NCI-H748 treated with DMSO at 0.1 percent for 48 hours (cell line): ENCODE results near the gene DCX.
"Not testable (repeated sequence)": the region's sequence is repeated elsewhere in the genome, so short reads cannot be mapped to it uniquely, and the experiment has no call there.

Source experiments
- DNase-seq: peaks from one replicate; lab custom pipeline; 2025; lab: John Stamatoyannopoulos, UW

Gene DCX

DNA sequence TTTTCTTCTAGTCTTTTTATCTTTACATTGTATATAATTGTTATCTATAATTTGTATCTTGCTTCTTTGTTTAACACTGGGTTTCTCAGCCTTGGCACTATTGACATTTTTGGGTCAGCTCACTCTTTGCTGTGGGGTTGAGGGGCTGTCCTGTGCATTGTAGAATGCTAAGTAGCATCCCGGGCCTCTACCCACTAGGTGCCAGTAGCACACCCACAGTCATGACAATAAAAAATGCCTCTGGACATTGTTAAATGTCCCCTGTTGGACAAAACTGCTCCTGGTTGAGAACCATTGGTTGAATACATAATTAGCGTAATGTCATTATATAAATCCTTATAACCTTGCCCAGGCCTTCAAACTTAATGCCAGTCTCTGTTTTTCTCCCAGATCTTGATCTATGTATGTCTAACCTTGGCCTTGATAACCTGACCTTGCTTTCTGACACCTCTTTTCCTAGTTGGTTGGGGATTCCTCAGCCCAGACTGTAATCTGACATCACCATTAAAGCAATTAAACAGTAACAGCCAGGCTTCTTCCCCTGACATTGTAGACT is 46.1 kb downstream of the DCX start:
- no peak for DNase-seq

DNA sequence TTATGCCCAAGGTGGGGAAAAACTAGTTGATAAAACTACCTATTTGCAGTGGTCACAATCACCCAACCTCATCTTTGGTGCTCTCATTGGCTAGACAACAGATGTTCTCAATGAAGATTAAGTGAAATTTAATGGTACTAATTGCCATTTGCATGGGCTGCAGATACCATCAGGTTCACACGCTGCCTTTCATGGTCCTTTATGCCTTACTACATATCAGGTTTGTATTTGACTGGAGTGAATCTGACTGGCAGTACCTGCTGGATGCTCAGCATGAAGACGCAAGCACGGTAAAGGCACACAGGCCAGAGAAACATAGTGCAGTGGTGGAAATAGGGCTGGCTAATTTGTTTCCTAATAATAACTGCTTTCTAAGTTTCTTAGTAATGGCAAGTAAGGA is 48.3 kb downstream of the DCX start:
- DNase-seq = no peak

DNA sequence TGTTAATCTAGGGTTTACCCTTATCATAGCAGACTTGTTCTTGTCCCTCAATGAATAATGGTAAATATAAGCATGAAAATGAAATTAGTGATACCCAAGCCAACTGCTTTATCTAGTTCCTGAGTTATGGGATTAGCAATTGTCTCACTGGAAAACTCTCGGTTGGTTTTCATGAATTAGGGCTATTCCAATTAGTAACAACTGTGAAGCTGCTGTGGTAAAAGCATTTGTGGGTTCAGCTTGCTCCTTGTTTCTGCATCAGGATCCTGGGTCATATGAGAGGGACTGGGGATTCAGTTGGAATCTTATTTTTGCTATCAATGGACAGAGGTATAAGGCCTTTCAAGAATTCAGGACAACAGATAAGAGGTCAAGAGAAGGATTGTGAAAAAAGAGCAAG is 50.2 kb downstream of the DCX start:
- no peak for DNase-seq

DNA sequence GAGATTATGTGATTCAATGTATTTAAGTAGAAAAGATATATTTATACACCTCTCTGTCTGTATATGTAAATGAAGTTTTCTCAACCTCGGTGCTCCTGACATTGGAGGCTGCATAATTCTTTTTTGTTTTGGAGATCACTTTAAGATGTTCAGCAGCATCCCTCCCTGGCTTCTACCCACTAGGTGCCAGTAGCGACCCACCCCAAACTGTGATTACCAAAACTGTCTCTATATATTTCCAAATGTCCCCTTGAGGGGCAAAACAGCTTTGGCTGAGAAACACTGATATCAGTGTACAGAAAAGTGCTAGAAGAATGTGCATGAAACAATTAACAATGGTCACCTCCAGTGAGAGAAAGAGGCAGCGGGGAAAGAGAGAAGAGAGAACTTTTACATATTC is 51.2 kb downstream of the DCX start:
- no peak for DNase-seq

DNA sequence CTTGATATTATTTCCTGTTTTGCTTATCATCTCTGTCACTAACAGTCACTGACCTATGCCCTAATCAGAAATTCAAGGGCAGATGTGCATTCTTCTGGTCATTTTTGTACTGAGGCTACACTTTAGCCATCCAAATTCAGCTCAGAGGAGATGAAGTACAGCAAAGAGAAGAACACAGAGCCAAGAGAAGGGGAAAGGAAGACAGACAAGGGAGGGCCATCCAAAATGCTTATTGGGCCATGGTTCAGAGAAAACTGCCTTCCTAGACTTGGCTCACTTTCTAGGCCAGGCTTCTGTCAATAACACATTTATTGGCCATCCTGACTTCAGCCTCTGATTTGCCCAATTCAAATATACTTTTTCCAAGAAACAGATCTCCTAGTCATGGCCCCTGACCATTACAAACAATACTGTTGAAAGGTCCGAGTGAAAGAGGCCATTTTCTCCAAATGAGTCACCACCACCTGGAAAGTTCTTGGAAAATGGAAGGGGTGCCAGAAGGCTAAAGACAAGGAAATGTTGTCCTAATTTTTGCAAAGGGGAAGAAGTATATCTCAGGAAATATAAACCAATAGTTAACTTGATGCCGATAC is 56.4 kb downstream of the DCX start:
- DNase-seq = no peak

DNA sequence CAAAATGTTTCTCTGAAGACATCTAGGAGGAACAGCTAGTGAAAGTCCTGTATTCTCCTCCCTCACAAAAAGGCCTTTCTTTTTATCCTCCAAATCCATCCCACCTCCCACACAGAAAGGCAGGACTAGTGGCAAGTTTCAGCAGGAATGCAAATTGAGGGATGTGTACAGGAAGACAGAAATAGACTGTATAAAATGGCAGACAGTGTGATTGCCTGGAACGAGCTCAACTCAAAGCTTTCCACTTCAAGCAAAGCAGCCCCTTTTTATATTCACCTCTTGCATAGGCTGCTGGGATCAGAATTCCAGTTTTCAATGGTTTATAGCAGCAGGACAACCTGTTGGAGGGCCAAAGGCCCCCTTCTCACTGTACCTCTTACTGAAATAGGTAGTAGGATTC is 57.5 kb downstream of the DCX start:
- DNase-seq = no peak

DNA sequence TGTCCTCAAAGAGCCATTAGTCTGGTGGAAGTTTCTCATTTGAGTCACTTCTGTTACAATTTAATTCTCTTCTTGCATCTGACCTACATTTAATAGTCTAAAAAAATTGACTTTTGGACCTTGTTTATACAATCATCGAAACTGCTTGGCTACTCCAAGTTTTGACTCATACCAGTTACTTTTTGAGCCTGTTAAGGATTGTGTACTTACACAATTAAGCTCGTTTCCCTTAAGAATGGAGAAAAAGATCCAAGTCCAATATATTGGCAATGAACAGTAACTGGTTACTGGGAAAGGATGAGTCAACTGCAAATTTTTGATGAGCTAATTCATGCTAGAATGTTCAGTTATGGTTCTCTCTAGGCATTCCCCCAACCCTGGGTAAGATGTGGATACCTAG is 58.2 kb downstream of the DCX start:
- no peak for DNase-seq

DNA sequence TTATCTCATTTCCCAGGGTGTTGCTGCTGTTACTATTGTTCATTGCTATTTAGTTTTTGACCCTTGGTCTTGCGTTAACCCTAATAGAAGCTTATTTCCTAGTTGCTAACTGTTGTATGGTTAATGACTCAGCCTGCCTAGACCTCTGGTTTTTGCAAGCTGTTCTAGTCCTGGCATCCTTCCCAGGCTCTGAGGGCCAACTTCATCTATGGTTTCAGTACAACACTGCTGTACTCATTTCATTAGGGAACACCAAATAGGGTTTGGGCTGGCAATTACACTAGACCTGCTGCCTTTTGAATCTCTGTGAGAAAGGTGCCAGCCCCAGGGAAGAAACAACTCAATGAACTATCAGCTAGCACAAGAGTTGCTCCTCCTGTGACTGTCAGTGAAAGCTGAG is 59.6 kb downstream of the DCX start:
- DNase-seq = no peak

DNA sequence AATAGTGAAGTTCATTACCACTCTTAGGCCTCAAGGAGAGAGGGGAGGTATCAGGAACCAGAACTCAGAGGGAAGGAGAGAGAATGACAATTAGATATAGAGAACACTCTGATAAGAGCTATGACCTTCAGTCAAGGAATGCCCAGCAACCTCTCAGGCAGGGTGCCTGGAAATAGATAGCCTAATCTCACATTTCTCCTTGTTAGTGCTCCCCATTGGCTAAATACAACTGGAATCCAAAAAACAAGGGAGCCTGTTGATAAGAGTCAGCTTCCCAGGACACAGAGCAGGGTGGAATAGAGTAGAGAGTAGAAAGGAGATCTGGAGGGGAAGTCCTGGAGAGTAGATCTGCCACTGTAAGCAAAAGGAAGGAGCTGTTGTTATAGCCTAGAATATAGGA is 62.1 kb downstream of the DCX start:
- DNase-seq = no peak

DNA sequence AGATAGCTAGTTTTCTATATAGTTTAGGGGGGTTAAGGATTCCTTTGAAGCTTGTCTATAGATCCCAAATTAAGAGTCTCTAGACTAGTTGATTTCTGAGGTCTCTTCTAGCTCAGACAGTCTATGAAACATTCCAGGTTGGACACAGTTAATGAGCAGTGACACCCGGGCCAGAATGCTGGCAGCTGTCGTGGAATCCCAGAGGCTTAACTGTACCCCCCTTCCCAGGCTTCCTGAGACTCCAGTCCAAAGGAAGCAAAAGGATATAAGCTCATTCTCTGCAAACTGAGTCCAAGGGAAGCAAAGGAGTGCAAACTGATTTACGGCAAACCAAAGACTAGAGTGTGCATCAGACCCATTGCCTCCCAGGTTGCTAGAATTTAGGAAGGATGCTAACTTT is 62.9 kb downstream of the DCX start:
- DNase-seq = no peak

DNA sequence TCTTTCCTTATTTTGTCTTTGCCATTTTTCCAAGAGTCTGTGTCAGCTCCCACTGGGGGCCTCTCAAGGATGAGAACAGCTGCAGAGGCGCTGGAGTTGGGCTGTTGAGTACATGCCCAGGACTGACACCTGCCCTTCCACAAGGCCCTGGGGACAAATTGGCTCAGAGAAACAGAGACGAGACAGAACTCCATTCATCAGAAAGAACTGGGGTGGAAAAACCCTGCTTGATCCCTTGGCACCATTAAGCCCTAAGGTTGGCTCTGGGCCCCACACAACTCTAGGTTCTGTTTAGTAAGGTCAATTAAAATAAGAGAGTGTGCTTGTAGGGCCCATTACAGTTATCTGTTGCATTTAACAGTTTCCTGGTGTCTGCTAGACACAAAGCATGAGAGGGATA is 63.6 kb downstream of the DCX start:
- DNase-seq = no peak

DNA sequence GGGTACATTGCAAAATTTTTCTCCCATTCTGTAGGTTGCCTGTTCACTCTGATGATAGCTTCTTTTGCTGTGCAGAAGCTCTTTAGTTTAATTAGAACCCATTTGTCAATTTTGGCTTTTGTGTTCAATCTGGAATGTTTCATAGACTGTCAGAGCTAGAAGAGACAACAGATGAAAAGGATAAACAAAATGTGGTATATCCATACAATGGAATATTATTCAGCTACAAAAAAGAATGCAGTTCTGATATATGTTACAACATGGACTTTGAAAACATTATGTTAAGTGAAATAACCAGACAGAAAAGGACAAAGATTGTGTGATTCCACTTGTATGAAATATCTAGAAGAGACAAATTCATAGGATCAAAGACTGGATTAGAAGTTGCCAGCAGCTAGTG is 65.8 kb downstream of the DCX start:
- not testable (repeated sequence) for DNase-seq

DNA sequence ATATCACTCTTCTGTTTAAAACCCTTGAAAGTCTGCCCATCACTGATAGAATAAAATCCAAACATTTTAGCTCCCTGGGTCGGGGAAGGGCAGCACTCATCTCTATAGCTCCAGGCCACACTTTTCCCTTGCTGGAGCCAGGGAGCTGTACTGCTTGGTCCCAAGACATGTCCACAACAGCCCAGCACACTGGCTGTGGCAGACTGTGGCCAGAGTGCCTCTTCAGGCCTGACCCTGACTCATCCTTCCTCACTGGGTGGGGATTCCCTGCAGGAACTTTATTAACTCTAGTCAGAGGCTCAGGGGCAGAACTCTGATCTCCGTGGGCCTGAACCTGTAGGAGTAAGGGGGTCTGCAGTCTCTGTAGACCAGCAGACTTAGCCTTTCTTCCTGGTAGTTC is 71.9 kb downstream of the DCX start:
- no peak for DNase-seq

DNA sequence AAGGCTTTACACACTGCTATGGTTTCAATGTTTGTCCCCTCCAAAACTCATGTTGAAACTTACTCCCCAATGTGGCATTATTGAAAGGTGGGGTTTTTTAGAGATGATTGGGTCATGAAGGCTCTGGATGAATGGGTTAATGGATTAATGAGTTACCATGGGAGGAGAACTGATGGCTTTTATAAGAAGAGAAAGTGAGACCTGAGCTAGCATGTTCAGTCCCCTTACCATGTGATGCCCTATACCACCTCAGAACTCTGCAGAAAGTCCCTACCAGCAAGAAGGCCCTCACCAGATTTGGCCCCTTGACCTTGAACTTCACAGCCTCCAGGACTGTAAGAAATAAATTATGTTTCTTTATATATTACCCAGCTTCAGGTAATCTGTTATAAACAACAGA is 72.8 kb downstream of the DCX start:
- no peak for DNase-seq

DNA sequence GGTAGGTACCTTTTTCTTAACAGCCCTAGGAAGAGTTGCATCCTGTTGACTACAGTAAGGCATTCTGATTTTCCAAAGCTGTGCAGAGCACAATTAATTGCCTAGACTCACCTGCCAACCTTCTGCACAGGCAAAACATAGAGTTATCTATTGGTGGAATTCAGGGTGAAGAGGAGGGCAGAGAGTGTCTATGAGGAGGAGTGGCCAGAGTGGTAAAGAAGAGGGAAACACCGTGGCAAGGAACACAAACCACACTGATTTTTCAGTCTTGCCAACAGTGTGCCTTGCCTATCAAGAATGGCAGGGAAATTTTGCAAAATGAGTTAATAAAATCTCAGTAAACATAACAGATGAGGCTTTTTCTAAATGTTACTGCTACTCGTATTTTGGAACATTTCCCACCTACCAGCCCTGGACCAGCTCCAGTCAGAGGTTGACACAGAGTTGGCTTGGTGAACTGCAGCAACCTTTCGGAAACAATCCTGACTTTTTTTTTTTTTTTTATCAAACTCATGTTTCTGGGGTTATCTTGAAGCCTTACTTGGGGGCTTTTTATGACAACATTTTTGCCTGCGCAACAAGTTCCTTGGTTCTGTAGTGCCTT is 73.8 kb downstream of the DCX start:
- no peak for DNase-seq

DNA sequence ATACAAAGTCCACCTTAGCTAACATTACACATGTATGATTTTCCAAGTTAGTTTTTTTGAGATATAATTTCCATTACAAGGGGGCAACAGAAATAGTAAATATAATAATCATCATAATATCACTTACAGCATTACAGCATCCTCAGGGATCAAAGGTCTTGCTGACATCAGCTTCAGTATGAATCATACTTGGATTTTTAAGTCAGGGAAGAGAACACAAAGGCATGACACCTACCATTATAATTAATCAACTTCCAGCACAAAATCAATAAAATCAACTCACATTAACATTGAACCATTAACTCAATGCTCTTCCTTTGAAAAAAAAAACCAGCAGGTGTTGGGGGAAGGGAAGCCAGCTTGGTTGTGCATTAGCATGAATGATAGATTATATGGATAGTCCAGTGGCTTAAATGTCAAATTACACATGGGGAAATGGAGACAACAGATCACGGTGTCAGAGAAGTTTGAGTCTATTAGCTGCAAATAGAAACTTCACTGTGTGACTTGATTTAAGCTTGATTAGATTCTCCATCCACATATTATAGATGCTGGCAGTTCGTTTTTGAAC is 74.8 kb downstream of the DCX start:
- DNase-seq = no peak

DNA sequence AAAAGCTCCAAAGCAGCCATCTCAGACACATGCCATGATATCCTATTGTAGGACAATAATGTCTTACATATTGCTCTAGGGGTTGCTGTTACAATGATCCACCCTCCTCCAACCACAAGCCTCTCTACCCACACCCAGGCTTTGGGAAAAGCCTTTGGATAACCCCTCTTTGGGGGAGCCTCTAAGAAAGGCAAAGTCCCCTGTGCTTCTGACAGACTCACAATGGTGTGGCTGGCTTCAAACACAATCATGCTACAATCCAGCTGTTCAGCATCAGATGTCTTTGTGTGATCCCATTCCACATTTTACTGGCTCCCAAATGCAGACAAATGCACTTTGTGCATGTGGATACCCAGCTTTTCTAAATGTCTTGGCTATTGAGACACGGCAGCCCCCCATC is 75.9 kb downstream of the DCX start:
- DNase-seq = no peak

DNA sequence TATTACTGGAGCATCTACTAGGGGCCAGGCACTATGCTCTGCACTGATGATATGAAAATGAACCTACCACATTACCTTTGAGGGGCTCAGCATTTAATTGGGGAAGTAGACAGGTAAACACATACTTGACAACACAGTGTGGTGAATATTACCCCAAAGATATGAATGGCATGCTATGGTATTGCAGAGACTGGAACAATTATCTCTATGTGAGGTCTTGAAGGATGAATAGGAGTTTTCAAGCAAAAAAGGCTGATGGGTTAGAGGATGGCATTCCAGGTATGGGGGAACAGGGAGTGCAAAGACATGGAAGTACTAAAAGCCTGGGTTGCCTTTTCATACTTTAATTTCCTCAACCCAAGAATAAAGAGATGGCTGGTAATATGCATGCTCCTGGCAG is 82.6 kb downstream of the DCX start:
- no peak for DNase-seq

DNA sequence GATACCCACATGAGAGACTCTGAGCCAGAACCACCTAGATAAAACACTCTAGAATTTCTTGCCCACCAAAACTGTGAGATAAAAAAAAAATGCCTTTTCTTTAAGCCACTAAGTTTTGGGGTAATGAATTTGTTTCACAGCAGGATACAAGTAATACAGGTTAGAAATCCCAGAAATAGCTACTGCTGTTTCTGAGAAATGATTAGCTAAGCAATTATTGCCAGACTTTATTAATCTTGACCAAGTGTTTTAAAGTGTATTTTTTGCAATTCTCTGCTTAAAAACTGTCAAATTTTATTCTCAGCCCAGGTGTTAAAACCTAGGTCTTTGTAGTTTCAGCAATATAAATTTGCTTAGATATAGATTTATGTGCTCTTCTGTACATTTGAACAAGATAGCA is 83.1 kb downstream of the DCX start:
- no peak for DNase-seq

DNA sequence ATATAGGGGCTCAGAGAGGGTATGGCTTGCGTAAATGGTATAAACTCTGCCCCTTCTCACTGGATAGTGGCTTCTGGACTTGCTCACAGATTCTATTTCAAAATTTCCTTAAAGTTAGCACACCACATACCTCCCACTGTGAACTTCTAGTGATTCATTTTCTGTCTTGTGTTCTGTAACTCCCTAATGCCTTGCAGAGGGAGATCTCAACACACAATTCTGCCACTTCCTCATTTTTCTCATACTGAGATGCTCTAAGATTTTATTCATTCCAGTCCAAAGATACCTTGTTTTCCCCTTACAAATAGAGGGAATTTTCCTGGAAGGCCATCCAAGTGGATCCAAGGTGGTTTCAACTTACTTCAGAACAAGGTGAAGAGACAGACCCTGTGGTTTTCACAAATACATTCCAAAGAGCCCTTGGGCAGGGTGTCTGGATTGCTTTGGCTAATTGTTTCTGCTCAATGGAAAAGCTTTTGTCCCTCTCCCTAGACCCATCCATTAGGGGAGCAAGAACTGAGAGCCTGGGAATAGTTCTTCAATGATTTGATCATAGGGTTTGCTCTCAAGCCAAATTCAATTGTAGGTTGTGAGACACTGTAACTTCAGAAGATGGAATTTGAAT is 89.6 kb downstream of the DCX start:
- no peak for DNase-seq

DNA sequence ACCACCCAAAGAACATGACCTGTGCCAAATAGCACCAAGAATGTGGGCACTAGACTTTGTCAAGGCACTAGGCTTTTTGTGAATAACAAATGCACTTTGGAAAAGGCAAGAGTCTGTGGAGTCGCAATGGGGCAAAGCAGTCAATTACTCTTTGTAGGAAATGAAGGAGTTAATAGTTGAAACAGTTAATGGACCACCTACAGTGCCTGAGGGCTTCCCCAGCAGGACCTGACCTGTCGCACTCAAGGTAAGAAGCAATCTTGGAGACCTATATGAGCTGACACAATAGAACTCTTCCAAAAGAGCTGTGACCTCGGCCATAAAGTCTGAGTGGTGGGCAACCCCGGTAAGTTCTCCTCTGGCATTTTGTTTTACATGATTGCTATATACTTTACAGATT is 92.5 kb downstream of the DCX start:
- DNase-seq = no peak

DNA sequence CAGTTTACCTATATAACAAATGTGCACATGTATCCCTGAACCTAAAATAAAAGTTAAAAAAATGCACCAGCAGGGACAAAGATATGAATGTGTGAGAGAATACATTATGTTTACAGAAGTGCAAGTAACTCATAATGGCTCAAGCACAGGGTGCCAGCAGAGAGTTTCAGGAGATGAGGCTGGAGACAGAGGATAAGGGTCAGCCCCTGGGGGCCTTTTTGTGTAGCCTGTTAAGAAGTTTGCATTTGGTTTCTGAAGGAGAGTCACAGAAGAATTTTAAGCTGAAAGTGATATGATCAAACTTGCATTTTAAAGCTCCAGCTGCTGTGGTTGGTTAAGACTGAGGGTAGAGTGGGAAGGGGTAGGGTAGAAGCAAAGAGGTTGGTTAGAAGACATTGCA is 93.1 kb downstream of the DCX start:
- DNase-seq = no peak

DNA sequence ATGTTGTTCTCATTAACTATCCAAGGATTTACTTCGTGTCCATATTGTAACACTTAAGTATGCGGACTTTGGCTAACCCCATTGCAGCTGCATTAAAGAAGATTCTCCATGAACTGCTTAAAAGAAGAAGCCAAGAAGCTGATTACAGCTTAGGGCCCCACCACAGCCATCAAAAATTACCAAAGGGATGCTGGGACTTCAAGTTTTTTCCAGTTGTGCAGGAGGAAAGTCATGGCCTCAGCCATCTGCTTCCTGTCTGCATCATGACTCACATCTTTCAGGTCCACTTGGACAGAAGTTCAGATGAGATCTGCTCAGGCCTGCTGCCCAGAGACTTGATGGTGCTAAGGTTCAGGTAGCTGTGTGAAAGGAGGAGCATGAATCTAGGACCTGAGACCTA is 102.9 kb downstream of the DCX start:
- no peak for DNase-seq

DNA sequence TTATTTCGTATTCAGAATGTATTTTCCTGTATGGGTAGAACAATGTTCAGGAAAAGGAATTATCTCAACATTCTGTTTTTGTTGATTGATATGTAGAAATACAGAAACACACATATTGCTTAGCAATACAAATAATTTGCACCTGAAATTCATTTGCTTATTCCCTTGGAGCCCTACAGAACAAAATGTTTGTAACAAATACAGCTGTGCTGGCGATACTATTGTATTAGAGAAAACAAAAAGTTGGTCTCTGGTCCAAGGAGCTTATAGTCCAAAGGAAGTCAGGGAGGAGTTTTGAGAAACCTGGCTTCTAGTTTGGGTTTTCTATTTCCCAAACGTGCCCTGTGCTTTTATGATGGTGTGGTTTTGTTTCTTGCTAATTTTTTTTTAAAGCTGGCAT is 104.0 kb downstream of the DCX start:
- DNase-seq = no peak
